ENCODE measurements around the gene CNTN5.

DNA sequence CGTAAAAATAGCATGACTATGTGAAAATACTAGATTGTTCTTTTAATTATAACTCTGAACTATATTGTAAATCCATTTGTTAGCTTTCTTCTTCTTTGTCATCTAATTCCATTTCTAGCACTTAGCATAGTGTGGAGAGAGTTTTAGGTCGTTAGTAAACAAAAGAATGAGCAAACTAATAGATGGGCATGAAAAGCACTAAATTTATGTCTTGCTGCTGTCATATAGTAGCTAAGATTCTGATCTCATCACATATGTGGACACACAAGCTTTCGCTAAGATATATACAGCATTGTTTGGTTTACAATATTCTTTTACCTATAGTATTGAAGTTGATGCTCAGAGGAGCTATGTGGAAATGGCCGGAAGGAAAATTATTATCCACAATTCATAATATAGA is 370.5 kb downstream of the CNTN5 start:
- TF ChIP-seq, protein P1, sequence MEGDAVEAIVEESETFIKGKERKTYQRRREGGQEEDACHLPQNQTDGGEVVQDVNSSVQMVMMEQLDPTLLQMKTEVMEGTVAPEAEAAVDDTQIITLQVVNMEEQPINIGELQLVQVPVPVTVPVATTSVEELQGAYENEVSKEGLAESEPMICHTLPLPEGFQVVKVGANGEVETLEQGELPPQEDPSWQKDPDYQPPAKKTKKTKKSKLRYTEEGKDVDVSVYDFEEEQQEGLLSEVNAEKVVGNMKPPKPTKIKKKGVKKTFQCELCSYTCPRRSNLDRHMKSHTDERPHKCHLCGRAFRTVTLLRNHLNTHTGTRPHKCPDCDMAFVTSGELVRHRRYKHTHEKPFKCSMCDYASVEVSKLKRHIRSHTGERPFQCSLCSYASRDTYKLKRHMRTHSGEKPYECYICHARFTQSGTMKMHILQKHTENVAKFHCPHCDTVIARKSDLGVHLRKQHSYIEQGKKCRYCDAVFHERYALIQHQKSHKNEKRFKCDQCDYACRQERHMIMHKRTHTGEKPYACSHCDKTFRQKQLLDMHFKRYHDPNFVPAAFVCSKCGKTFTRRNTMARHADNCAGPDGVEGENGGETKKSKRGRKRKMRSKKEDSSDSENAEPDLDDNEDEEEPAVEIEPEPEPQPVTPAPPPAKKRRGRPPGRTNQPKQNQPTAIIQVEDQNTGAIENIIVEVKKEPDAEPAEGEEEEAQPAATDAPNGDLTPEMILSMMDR (IDR thresholded peaks at IDR 0.05), result no peak
- no peak for TF ChIP-seq POLR2AphosphoS5 (IDR thresholded peaks at IDR 0.05)

Data from suprapubic skin (tissue), 3 donors.